Measurements from ENCODE around the gene SOX8.

SOX8 gene

DNA sequence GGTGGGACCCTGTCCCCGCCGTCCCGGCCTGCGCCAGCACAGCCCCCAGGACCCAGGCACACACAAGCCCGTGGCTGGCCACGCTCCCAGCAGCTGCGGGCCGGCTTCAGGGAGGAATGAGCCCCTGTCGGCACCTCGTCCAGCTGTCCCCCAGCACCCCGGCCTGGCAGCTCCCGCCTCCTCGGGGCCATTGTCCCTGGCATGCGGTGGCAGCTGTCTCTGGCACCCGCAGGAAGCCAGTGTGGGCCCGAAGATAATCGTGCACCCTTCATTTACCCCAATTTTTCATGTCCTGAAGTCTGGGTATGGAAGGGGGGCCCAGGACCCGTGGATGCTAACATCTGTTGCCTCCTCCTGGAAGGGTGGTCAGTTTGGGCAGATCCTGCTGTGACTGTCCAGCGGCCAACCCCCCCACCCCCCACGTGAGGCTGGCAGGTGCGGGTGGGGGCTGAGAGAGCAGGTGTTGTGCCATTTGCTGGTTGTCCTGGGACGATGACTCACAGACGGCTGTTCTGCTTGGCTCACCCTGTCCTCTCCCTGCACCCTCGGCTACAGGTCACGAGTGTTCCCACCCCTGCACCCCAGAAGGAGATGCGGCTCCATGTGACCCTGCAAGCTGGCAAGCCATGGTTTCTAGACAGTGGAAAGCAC lies 6.8 kb upstream of the SOX8 start:
- no peak for DNase-seq

DNA sequence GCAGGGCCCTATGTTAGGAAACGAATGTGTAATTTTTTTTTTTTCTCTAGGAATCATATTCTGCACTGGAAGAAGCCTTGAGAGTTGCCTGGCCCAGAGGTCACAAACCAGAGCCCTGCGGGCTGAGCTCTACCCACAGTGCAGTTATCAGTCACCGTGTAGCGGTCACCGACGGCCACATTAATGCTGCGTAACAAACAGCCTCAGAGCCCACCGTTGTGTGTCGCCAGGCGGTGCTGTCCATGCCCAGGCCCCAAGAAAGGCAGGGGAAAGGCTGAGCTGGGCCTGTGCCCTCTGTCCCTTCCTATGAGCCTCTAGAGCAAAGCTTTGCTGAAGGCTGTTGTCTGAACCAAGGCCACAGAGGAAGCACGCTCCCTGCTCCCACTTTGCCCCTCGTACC lies 6.3 kb upstream of the SOX8 start:
- DNase-seq: no peak

DNA sequence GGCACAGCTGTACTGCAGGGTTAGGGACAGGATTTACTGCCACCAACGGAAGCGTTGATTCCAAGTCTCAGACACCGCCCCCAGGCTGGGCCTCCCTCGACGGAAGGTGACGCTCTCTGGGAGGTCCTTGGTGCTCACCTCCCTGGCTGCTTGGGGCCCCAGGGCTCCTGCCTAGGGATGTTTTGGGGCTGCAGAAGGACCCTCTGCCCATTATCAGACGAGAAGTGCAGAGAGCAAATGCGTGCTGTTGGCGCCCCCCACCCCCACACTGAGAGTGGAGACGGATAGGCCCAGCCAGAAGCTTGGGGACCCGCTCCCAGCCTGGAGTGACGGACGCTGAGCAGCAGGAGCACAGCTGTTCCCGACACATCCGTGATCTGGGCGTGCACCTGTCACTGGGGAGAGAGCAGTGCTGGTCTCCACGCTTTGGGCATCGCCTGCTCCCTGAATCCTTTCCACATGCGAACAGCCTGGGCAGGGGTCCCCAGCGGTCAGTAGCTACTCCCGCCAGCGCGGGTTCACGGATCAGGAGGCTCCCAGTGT lies 5.1 kb upstream of the SOX8 start:
- DNase-seq: no peak

DNA sequence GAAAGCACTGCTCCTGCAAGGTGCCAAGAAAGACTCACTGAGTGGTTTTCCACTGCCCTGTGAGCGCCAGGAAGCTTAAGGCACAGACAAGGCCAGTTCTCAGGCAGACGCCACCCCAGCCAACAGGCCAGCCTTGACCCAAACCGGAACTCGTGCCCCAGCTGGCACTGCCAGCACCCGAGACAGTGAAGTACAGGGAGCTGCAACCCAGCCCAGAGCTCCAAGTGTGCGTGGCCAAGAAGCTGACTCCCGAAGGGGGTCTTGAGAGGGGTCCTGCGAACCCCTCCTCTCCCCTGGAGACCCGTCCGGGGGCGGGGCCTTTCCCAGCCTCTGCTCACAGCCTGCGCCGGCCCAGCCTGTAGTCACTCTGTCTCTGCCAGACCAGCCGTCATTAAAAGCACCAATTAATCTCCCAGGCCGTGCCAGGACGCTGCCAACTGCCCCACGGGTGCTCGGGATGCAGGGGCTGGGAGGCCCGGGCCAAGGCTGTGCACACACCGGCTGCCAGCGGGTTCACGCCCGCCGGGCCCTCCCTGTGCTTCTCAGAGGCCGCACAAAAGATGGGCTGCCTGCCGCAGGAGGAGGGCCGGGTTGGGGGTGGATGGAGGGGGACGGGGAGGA lies 4.4 kb upstream of the SOX8 start:
- no peak for DNase-seq

DNA sequence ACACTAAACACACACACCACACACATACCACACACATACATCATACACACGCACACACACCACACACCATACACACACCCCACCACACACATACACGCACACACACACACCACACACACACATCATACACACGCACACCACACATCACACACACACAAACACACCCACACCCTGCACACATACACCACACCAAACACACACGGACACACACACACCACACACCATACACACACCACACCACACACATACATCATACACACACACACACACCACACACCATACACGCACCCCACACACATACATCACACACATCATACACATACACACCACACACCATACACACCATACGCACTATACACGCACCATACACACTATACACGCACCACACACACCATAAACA lies 3.7 kb upstream of the SOX8 start:
- no peak for DNase-seq

DNA sequence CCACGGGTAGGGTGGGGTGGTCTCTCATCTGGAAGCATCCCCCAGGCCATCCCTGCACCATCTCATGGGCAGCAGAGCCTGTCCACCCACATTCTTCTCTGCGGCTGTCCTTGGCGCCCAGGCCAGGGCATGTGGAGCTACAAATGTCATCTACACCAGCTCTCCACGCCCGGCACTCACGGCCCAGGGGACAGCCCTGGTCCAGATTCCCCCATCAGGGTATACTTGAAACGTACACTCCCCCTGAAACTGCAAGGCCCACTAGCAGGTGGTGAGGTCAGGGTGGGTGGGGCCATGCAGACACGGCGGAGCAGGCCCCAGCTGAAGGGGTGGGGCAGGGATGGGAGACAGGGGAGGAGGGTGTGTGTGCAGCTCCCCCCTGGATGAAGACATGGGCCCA lies 3.2 kb upstream of the SOX8 start:
- DNase-seq: no peak

DNA sequence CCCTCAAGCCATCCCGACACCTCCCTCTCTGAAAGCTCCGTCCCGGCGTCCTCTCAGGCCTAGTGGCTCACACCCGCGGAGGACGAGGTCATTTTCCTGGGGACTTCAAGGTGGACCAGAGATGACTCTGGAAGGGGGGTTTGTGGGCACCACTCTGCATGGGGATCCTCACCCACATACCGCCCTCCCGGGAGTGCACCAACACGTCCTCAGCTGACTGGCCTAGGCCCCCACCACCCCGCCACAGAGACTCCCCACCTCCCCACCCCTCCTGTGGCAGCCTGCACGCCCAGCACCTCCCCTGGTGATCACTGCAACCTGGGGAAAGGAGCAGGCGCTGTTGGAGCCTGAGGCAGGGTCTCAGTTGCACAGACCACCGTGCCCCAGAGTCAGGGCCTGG lies 2.4 kb upstream of the SOX8 start:
- no peak for DNase-seq

DNA sequence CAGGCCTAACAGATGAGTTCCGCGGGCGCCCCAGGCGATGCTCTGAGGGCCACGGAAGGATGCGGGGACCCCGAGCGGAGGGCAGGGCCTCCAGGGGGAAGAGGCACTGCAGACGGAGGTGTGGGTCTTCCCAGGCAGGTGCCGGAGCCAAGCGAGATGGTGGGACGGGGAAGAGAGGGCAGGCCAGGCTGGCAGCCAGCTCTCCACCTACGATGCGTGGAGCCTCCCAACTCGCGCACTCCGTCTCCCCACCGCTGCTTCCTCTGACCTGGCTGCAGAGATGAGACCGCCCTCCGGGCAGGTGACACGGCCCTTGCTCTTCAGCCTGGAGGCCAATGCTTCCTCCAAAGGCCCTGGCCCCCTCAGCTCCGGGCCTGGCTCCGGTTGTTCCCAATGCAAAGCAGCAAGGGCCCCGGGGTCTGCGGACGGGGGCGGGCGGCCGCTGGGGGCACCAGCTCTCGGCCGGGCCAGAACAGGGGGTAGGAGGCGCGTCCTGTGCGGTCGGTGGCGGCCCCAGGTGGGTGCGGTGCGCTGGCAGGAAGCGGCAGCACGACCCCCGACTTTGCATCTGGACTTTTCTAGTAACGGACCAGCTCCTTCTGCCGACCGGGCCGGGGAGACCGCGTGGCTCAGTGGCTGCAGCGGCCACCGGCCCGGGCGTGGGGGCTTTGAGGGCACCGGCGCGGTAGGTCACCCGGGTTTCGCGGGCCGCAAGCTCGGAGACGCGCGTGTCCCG lies 1.5 kb upstream of the SOX8 start:
- DNase-seq: no peak

DNA sequence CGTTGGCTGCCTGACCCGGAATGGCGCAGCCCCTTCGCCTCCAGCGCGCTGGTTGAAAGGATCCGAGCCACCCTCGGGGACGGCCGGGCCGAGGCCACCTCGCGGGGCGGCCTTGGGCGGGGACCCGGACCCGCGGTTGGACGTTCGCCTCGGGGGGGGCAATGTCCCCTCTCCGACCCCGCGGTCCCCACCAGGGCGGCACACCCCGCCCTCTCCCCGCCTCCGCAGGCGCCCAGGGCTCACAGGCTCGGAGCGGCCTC lies 1.0 kb upstream of the SOX8 start:
- no peak for DNase-seq

DNA sequence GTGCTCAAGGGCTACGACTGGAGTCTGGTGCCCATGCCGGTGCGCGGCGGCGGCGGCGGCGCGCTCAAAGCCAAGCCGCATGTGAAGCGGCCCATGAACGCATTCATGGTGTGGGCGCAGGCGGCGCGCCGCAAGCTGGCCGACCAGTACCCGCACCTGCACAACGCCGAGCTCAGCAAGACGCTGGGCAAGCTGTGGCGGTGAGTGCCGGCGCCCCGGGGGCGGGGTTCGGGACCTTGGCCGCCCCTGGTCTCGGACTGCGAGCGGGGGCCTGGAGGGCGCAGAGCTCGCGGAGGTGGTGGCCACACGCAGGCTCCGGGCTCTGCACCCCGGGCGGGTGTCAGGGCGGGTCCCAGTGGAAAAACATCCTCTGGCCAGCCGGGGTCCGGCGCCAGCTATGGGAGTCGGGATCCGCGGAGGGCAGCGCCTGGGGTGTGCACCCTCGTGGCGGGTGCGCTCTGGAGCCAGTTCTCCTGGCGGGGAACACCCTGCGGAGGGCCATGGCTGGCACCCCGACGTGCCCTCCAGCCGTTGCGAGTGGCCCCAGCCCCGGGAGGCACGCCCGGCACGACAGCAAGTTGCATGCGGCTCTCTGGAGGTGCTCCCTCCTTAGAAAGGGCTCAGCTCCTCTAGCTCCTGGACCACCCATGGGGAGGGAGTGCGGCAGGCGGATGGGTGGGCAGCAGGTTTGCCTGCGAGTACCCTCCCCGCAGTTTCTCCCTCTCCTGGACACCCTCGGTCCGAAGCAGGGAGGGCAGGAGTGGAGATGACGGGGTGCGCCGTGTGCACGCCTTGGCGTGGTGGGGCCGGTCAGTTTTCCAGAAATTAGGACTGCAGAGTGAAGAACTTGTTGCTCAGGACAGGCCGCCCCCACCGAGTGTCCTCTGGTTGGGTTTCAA lies 824 bp downstream of the SOX8 start:
- no peak for DNase-seq

DNA sequence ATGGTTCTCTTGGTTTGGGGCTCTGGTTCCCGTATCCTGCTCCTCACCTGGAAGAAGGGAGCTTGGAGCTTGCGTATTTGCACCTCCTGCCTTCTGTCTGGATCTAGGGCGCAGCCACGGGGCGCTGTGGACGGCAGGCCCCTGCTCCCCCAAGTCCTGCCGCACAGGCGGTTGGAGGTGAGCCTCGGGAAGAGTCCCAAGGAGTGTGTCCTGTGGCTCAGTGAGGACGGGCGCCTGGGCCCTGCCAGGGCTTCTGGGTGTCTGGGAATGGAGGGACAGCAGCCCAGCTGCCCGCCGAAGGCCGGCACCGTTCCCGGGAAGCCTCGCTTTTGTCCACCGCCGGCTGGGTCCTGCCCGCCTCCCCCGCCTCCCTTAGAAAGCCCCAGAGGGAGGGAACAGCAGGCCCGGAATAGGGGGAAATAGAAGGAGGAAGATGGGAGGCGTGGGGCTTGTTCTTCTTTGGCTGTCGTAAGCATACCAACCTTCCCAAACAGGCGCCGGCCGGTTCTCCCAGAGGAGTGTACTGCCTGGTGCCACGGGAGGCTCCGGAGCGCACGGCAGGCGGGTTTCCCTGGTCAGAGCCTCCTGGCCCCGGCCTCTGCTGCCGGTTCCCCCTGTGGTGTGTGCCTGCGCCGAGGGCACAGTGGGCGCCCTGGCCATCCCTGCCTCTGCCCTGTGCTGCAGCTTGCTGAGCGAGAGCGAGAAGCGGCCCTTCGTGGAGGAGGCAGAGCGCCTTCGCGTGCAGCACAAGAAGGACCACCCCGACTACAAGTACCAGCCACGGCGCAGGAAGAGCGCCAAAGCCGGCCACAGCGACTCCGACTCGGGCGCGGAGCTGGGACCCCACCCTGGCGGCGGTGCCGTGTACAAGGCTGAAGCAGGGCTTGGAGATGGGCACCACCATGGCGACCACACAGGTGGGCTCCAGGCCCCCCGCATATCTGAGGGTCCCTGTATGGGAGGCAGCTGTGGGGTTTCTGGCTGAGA lies 1.8 kb downstream of the SOX8 start:
- no peak for DNase-seq

DNA sequence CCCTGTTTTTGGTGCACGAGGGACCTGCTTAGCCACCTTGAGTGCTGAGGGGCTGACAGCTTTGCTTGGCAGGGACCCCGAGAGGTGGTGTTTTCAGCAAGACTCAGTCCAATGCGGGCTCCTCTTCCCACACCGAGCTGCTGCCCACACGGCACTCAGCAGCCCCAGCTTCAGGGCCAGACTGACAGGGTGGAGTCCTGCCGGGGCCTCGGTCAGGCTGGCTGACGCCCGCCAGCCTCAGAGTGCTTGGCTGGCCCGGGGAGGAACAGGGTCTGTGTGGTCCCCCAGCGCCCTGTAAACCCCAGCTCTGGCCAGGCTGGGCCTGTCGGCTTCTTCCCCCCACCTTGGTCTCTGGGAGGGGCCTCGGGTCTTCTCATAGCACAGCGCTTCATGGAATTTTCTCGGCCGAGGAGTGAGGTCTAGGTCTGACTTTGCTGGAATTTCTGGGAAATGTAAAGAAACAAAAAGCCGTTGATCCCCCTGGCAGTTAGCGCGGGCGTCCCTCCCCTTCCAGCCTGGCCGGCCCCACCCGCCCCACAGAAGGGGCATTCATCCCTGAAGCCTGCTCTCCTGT lies 2.6 kb downstream of the SOX8 start:
- DNase-seq: no peak

DNA sequence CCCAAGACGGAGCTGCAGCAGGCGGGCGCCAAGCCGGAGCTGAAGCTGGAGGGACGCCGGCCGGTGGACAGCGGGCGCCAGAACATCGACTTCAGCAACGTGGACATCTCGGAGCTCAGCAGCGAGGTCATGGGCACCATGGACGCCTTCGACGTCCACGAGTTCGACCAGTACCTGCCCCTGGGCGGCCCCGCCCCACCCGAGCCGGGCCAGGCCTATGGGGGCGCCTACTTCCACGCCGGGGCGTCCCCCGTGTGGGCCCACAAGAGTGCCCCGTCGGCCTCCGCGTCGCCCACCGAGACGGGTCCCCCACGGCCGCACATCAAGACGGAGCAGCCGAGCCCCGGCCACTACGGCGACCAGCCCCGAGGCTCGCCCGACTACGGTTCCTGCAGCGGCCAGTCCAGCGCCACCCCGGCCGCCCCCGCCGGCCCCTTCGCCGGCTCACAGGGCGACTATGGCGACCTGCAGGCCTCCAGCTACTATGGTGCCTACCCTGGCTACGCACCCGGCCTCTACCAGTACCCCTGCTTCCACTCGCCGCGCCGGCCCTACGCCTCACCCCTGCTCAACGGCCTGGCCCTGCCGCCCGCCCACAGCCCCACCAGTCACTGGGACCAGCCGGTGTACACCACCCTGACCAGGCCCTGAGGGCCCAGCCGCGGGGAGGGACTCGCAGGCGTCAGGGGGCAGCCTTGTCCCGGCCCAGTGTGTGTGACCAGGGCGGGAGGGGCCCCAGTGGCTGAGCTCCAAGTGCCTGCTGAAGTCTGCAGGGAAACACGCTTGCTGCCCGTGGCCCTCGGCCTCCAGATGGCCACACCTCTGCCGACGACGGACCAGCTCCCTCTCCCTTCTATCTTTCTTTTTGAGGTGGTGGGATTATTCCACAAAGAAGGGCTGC lies 3.4 kb downstream of the SOX8 start:
- DNase-seq: no peak

DNA sequence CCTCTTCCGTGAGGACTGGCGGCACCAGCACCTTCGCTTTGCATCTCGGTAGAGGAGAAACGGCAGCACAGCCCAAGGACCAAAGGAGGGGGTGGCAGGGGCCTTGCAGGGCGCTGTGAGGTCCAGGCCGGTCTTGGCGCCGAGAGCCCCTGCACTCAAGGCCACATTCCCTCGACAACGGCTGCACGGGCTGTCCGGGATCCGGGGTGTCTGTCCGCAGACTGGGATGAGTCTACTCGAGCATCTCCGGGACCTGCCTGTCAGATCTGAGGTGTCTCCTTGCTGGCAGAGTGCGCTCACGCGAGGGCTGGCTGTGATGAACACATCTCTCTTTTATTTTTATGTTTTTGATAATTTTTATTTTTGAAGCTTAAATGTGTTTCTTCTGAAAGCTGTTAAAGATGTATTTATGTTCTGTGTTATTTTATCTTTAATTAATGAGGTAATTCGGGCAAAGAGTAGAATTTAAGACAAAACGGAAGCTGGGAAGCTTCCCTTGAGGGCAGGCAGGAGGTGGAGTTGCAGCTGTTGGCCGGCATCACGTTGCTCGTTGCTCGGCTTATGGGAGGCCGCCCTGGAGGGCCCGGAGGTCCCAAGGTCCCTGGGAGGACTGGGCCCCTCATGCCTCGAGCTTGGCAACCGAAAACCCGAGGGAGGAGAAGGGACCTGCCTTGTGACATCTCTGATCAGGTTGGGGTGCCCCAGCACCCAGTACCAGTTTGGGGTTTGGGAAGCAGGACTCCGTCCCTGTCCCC lies 4.3 kb downstream of the SOX8 start:
- DNase-seq: no peak

DNA sequence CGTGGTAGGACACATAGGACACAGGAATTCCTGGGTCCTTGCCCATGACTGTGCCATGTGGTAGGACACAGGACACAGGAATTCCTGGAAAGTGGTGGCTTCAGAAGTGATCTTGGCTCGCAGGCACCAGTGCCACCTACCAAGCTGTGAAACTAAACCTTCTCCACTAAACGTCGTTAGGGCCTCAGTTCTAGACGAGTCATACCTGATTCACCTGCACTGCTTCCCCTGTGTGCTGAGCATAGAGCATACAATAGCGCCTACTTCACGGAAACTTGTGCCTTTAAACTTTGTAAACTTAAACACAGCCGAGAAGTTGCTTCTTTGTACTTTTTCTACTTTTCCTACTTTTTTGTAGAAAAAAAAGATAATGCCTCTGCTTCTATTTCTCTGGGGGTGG lies 4.8 kb downstream of the SOX8 start:
- DNase-seq: no peak

DNA sequence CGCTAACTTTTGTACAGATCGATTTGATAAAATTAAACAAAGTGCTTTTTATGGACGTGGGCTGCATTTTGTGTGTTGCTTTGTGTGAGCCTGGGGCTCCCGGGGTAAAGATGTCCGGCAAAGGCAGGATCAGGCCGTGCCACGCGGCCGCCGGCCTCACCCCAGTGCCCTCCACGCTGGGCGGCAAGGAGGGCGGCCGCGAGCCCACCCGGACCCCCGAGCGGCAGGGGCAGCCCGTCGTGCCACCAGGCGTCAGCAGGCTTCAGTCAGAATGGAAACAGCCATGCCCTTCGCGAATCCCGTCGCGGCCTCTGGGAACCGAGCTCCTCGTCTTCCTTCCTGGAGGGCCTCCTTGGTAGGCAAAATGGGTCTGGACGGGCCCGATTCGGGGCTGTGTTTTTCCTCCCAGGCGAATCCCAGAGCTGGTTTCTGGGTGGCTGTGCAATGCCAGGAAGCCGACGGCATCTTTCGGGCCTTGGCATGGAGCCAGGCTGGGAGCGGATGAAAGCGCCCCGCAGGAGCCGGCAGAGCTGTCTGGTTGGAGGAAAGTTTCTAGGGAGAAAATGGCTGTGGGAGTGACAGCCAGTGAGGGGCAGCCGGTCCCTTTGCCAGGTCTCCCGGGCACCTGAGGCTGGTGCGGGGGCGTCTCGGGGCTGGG lies 5.5 kb downstream of the SOX8 start:
- no peak for DNase-seq

DNA sequence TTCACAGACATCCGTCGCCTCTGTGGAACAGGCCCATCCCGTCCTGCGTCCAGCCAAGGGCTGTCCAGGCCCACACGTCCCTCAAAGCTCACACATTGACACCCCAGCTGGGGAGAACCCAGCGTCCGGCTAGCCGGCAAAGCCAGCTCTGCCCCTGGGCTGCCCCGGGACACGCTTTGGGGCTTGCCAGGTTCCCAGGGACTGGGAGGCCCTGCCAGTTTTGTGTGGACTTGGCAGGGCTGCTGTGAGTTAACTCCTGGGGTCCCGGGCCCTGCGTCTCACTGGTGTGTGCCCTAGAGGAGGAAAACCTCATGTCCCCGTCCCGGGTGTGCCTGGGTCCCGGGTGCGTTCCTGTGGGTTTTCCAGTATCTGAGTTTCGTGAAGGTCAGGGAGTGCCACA lies 6.3 kb downstream of the SOX8 start:
- DNase-seq: no peak

DNA sequence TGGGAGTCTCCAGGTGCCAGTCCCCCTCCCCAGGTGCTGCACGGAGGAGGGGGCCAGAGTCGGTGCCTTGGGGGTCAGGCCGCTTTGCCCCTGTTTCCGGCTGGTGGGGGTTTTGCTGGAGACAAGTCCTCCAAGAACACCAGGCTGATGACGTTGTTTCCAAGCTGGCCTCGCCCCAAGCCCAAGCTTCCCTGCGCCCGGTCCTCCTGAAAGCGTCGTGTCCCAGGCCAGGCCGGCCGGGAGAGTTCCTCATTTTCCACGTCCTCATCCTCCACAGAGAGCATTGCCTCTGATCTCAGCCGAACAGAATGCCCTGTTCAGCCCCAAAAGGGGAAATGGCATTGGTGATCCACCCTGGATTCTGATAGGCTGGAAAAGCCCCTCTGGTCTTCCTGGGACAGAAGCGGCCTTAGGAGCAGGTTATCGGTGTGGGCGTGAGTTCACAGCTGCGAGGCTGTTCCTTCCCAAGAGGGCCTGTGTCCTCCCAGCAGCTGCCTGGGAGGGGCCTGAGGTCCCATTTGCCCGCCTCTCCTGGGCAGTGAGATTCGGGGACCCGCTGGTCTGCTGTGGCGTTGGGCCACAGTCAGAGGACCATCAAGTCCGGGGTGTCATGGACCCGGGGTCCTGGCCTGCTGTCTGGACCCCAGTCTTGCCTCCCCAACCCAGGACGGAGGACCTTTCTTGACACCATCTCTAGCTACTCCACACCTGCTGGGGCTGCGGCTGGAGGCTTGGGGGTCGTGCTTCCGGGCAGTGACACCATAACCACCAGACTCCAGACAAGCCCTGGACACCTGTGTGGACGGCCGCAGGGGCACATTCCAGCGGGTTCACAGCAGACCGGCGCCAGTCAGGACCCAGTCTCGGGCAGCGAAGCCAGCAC lies 7.1 kb downstream of the SOX8 start:
- no peak for DNase-seq
